ENCODE results near the gene DLST.

DNA sequence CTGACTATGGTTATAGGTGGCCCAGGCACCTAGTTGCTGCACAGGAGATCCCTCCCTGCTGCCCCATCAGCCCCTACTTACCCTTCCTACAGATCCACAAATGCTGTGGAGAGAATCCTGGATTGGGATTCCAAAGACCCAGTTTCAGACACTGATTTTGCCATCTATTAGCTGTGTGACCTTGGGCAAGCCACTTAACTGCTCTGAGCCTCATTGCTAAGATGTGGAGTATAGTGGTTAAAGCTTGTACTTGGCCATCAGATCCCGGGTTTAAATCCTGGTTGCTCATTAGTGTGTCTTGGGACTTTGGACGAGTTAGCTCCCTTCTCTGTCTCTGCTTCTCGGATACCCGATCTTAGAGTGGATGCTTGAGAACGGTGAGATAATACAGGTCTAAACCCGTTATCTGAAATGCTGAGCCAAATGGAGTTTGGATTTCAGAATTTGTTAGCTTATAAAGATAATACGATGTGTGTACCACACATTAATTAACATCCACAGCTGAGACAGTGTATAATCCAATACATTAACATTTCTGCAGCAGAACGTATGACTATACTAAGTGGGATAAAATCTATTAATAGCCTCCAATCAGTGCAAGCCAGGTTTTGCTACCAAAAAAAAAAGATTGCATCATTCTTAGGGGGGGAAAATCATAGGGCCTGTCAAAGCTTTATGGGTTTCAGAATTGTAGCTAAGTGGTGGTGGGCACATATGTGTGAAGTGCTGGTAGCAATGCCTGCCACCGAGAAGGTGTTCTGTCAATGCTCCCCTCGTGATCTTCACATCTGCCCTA lies 21.8 kb upstream of the DLST start:
- TF ChIP-seq CTCF (IDR thresholded peaks at IDR 0.05) (no peak), EP300 (IDR thresholded peaks at IDR 0.05) (no peak), POLR2A (IDR thresholded peaks at IDR 0.05) (no peak)

Measured in stomach (tissue), 4 donors.